ENCODE data around the gene FOXRED2.
"Not testable (repeated sequence)": the region's sequence is repeated elsewhere in the genome, so short reads cannot be mapped to it uniquely, and the experiment has no call there.

FOXRED2 gene

DNA sequence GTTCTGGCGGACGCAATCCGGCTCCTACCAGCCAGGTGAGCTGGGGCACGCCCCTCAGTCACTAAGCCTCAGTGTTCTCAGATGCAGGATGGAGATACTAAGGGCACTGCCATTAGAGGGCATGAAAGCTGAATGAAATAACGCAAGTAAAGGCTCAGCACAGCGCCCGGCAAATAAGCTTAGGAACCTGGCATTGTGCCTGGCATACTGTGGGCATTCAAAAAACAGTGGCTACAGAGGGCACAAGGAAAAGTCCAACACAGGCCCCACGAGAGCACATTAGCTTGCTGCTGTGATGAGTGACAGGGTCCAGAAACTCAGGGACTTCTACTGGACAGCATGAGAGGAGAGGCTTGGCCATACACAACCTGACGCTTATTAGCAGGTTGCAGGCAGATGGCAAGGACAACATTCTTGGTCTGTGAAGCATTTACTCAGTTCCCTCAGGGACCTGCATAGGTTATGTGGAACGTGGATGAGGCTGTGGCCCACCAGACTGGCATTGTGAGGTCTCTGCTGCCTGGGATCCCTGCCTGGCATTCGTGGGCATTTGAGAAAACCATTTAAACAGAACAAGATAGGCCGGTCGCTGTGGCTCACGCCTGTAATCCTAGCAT is 37.6 kb downstream of the FOXRED2 start:
- DNase-seq = peak; percentile 34

GRCh38 chr22:36467946-36468345 is 38.9 kb downstream of the FOXRED2 start:
- DNase-seq = peak; percentile 98

DNA sequence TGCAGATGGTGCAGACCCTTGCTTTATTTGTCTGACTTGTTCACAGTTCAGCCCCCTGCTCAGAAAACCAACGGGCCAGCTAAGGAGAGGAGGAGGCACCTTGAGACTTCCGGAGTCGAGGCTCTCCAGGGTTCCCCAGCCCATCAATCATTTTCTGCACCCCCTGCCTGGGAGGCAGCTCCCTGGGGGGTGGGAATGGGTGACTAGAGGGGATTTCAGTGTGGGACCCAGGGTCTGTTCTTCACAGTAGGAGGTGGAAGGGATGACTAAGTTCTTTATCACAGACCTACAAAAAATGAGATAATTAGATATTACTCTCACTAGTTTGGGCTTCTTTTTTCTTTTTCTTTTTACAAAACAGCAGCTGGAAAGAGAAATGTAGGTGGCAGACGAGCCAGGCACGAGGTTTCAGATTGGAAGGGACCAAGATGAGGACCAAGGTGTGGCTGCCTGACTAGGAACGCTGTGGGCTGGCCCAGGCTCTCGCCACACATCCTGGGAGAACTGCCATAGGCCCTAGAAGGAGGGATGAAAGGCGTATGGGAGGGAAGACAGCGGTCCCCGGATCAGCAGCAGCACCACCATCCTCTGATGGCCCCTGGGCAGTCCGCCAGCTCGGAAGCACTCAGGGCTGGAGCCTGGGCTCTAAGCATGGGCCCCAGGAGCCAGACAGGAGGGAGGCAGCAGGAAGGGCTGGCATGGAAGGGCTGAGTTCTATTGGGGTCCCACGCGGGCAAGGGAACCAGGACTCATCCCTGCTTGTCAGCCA is 39.6 kb downstream of the FOXRED2 start:
- DNase-seq = peak; percentile 89

GRCh38 chr22:36466258-36466657 is 40.6 kb downstream of the FOXRED2 start:
- DNase-seq = no peak

- DNase-seq = peak; percentile 97
These were observed 41.4 kb downstream of the FOXRED2 start for GRCh38 chr22:36465232-36466021.

DNA sequence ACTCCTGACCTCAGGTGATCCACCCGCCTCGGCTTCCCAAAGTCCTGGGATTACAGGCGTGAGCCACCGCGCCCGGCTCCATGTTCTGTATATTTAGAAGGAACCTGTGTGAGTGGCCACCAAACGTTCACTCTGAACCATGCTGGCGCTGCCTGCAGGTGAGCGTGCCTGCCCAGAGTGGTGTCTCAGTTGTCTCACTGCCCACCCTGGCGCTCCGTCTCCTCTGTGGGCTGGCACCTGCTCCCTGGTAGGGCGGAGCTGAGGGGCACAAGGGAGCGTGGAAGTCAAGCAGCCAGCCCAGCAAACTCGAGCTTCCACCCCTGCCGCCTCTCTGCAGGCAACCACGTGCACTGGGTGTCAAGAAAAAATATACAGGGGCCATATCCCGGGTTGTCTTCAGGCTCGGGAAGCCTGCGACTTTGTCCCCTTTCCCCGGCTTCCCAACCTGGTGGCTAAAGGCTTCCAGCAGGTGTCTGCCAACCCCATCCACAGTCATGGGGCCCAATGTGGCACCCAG is 42.1 kb downstream of the FOXRED2 start:
- DNase-seq = no peak

DNA sequence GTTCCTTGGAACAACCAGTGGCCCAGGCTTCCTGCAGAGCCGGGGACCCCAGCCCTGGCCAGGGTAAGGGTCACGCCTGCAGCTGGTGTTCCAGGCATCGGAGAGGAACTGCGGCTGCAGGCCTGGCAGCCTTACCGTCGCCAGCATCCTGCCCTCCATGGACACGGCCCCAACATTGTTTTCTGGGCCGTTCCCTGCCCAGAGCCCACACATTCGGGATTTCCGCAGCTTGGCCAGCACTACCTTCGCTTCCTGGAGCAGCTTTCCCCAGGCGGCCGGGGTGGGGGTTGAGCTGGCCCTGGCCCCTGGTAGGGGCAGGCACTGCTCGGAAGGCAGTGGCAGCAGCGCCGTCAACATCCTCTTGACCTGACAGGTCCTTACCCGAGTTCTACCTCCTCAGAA is 43.1 kb downstream of the FOXRED2 start:
- no peak for DNase-seq

DNA sequence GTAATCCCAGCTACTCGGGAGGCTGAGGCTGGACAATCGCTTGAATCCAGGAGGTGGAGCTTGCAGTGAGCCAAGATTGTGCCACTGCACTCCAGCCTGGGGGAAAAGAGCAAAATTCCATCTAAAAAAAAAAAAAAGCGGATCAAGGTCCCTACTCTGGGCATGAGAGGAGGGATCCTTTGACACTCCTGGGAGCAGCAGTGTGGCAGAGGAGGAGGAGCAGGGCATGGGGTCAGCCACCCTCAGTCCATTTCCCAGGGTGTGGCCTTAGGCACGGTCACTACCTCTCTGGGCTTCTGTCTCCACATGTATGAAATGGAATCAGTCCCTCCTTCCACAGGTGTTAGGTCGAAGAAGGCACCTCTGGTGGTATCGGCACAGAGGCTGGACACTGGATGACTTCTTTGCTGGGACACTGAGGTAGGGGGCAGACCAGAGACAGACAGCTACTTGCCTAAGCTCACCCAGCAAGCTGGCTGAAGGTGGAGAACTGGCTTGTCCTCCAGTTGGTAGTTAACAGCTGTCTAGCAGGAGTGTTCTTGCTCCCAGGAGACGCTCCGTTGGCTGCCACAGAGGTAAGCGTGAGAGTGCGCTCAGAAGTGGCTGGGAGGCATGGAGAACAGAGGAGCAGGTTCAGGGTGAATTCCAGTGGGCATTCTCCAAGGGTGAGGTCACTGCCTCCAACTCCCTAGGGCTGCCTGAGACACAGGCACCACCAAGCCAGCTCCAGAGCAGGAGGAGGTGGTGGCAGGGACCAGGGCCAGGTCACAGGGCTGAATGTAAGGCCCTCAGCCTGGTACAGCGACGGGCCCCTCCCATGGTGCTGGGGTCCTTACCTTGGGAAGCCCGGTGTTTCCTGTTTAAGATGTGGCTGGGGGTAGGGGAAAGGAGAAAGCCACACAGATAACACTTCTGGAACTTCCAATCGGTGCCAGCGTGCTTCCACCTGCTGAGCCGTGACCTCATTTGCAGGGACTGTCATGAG is 44.9 kb downstream of the FOXRED2 start:
- DNase-seq = peak; percentile 99

- DNase-seq = no peak
These were observed 46.6 kb downstream of the FOXRED2 start for GRCh38 chr22:36460202-36460601.

DNA sequence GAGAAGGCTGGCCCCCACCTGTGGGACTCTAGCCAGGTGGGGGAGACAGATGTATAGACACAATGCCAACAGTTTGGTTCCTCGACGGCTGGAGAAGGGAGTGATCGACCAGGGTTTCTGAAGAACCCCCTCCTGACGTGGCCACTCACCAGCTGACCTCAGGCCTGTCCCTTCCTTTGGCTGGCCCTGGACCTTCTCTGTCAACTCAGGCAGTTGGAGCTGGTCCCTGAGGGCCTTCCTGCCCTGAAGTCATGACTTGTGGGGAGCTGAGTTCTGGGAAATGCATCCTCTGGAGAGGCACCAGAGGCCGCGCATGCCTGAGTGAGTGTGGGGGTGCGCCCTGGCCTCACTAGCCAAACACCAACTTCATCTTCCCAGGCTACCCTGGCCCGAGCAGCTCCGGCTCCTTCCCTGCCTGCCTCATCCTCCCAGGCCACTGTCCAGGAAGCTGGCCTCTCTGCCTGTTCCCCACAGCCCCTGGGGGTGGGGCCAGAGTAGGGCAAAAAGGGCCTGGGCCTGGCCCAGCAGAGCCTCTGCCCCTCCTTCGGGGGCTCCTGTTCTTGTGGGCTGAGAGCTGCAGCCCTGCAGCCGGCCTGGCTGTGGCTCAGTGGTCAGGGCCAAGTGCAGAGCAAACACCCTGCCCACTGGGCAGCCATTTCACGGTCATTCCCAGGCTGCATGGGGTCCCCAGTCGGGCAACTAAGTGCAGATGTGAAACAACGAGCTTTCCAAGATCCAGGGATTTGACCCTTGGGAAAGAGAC is 49.0 kb downstream of the FOXRED2 start:
- peak; percentile 86 for DNase-seq

DNA sequence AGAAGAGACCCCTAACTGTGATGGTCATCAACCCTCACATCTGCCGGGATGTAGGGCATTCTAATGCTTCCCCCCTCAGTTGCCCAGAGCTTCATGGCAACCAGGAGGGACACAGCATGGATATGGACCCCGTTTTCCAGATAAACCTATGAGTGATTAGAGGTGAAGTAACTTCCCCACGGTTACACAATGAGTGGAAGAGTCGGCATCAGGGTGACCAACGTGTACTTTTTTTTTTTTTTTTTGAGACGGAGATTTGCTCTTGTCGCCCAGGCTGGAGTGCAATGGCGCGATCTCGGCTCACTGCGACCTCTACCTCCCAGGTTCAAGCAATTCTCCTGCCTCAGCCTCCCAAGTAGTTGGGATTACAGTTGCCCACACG is 50.4 kb downstream of the FOXRED2 start:
- no peak for DNase-seq

GRCh38 chr22:36455571-36456463 is 51.0 kb downstream of the FOXRED2 start:
- DNase-seq = no peak

DNA sequence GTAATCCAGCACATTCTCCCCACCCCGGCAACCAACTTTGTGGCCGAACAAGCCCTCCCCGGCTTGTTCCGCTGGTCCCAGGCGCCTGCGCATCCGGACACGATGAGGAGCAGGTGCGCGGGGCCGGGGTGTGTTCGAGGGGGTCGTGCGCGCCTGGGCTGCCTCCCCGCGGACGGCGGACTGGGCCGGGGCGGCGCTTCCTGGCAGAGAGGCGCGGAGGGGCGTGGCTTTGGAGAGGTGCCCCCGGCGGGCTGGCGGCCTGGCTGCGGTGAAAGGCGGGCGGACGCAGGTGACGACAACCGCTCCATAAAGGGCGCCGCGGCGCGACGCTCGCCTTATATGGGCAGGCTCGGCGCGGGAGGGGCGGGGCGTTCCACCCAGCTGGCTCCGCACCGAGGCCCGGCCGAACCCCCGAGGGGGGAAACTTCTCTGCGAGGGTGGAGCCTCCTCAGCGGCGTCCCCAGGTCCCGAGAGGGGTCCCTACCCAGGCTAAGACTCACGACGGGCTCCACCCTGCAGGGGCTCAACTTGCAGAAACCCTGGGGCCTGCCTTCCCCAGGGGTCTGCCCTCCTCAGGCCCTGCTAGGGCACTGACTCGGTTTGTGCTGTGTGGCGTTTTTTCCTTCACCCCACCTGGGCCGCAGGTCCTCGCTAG is 51.8 kb downstream of the FOXRED2 start:
- peak; percentile 89 for DNase-seq

- DNase-seq = no peak
These were observed 52.9 kb downstream of the FOXRED2 start for GRCh38 chr22:36453855-36454378.

DNA sequence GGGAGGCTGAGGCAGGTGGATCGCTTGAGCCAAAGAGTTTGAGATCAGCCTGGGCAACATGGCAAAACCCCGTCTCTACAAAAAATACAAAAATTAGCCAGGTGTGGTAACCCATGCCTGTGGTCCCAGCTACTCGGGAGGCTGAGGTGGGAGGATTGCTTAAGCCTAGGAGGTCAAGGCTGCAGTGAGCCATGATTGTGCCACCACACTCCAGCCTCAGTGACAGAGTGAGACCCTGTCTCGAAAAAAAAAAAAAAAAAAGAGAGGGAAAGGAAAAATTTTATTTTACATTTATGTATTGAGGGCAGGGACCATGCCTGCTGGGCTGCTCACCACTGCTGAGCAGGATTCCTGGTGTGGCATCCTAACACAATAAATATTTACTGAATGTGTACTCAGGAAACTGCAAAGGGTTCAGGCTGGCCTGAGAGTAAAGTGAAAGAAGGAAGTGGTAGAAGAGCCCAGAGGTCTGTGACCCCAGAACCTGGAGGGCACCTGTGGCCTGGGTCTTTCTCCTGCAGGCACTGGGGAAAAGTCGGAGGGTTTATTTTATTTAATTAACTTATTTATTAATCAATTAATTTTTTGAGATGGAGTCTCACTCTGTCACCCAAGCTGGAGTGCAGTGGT is 53.7 kb downstream of the FOXRED2 start:
- DNase-seq = peak; percentile 34

GRCh38 chr22:36452250-36452977 is 54.4 kb downstream of the FOXRED2 start:
- no peak for DNase-seq

DNA sequence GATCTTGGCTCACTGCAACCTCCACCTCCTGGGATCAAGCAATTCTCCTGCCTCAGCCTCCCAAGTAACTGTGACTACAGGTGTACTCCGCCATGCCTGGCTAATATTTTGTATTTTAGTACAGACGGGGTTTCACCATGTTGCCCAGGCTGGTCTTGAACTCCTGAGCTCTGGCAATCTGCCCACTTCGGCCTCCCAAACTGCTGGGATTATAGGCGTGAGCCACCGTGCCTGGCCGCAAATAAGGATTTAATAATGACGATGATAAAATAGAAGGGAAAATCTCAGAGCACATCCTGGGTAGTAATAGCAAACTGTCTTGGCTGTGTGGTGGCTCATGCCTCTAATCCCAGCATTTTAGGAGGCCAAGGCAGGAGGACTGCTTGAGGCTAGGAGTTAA is 55.9 kb downstream of the FOXRED2 start:
- DNase-seq = not testable (repeated sequence)

GRCh38 chr22:36449596-36450175 is 57.2 kb downstream of the FOXRED2 start:
- DNase-seq = no peak
